A549 (cell line): ENCODE data around the gene MED9.

ENCODE experiments used
- BHLHE40 ChIP-seq: IDR thresholded peaks from 2 replicates; pipeline ENCODE4 v1.6.1; 2012; ENCODE audit warnings: low read depth, low read length, inconsistent platforms
- MAZ ChIP-seq: fragments of 150-350 bp; IDR thresholded peaks from 2 replicates; pipeline ENCODE4 v1.6.1; 2014; ENCODE audit warnings: antibody characterized with exemption, low read depth, low read length, borderline replicate concordance
- NFE2L2 ChIP-seq: fragments of 150-350 bp; conservative IDR thresholded peaks from 2 replicates; pipeline ENCODE4 v1.6.1; 2014; ENCODE audit warnings: low read length
- POLR2A ChIP-seq: IDR thresholded peaks from 2 replicates; pipeline ENCODE4 v1.6.1; 2012; ENCODE audit warnings: mild to moderate bottlenecking, low read length
- ZFP36 ChIP-seq: fragments of 450-650 bp; IDR thresholded peaks from 2 replicates; pipeline ENCODE4 v1.6.1; 2014; ENCODE audit warnings: borderline replicate concordance; ENCODE audit not compliant: partially characterized antibody
- TF ChIP-seq, protein P1 (sequence below): fragments of 450-650 bp; IDR thresholded peaks from 2 replicates; pipeline ENCODE4 v1.6.1; 2014; ENCODE audit warnings: antibody characterized with exemption
- TF ChIP-seq, protein P2 (sequence below): IDR thresholded peaks from 2 replicates; pipeline ENCODE4 v1.6.1; 2012
- TF ChIP-seq, protein P3 (sequence below): fragments of >200 bp; sonication (Bioruptor Twin); formaldehyde crosslinking; IDR thresholded peaks from 3 replicates; pipeline ENCODE4 v1.5.1; 2016
- TF ChIP-seq, protein P4 (sequence below): fragments of 200-600 bp; sonication (generic); IDR thresholded peaks from 2 replicates; pipeline ENCODE4 v1.6.1; 2016; ENCODE audit warnings: antibody characterized with exemption, mild to moderate bottlenecking, moderate library complexity
- TF ChIP-seq, protein P5 (sequence below): fragments of 150-350 bp; IDR thresholded peaks from 2 replicates; pipeline ENCODE4 v1.6.1; 2014; ENCODE audit warnings: low read depth, mild to moderate bottlenecking, low read length

DNA sequence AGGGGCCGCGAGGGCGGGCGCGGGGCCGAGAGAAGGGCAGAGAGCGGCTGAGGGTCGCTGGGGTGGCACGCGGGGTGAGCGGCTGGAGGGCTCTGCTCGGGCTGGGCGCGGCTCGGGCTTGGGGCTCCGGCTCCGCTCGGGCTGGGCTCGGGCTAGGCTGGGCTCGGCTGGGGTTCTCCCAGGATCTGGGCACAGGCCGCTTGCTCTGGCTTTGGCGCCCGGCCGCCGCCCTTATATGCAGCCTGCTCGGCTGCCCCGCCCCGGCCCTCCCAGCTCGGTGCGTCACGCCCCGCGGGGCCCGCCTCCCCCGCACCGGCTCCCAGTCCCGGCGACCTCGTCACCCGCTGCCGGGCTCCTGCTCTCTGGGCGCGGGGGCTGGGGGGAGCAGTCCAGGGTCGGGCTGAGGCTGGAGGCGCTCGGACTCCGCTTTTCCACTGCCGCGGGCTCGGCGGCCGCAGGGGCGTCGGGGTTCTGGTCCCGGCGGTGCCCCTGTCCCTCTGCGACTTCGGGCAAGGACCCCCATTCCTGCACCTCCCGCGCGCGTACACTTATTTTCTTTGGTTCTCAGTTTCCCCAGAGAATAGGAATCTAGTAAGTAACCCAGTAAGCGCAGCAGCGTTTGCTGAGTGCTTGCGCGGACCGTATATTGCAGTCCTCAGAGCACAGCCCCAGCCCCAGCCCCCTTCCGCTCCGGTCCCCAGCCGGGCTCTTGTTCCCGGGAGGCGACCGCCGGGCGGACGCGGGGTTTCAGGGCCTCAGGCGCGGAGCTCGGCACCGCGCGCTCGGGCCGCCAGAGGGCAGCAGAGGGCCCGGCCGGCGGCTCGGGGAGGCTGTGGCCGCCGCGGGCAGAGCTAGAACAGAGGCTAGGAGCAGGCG is 19.6 kb downstream of the MED9 start, which contains the start of gene RASD1:
- TF ChIP-seq NFE2L2 (no peak), POLR2A (peak; percentile 76), ZFP36 (no peak), BHLHE40 (no peak), MAZ (0 out of 2 replicates have a peak, but pooled peaks have one; percentile 59)
- TF ChIP-seq, protein P1, sequence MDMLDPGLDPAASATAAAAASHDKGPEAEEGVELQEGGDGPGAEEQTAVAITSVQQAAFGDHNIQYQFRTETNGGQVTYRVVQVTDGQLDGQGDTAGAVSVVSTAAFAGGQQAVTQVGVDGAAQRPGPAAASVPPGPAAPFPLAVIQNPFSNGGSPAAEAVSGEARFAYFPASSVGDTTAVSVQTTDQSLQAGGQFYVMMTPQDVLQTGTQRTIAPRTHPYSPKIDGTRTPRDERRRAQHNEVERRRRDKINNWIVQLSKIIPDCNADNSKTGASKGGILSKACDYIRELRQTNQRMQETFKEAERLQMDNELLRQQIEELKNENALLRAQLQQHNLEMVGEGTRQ: no peak
- TF ChIP-seq, protein P2, sequence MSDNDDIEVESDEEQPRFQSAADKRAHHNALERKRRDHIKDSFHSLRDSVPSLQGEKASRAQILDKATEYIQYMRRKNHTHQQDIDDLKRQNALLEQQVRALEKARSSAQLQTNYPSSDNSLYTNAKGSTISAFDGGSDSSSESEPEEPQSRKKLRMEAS: 0 out of 2 replicates have a peak, but pooled peaks have one; percentile 26
- TF ChIP-seq, protein P3, sequence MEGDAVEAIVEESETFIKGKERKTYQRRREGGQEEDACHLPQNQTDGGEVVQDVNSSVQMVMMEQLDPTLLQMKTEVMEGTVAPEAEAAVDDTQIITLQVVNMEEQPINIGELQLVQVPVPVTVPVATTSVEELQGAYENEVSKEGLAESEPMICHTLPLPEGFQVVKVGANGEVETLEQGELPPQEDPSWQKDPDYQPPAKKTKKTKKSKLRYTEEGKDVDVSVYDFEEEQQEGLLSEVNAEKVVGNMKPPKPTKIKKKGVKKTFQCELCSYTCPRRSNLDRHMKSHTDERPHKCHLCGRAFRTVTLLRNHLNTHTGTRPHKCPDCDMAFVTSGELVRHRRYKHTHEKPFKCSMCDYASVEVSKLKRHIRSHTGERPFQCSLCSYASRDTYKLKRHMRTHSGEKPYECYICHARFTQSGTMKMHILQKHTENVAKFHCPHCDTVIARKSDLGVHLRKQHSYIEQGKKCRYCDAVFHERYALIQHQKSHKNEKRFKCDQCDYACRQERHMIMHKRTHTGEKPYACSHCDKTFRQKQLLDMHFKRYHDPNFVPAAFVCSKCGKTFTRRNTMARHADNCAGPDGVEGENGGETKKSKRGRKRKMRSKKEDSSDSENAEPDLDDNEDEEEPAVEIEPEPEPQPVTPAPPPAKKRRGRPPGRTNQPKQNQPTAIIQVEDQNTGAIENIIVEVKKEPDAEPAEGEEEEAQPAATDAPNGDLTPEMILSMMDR: peak; percentile 98
- TF ChIP-seq, protein P4, sequence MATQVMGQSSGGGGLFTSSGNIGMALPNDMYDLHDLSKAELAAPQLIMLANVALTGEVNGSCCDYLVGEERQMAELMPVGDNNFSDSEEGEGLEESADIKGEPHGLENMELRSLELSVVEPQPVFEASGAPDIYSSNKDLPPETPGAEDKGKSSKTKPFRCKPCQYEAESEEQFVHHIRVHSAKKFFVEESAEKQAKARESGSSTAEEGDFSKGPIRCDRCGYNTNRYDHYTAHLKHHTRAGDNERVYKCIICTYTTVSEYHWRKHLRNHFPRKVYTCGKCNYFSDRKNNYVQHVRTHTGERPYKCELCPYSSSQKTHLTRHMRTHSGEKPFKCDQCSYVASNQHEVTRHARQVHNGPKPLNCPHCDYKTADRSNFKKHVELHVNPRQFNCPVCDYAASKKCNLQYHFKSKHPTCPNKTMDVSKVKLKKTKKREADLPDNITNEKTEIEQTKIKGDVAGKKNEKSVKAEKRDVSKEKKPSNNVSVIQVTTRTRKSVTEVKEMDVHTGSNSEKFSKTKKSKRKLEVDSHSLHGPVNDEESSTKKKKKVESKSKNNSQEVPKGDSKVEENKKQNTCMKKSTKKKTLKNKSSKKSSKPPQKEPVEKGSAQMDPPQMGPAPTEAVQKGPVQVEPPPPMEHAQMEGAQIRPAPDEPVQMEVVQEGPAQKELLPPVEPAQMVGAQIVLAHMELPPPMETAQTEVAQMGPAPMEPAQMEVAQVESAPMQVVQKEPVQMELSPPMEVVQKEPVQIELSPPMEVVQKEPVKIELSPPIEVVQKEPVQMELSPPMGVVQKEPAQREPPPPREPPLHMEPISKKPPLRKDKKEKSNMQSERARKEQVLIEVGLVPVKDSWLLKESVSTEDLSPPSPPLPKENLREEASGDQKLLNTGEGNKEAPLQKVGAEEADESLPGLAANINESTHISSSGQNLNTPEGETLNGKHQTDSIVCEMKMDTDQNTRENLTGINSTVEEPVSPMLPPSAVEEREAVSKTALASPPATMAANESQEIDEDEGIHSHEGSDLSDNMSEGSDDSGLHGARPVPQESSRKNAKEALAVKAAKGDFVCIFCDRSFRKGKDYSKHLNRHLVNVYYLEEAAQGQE: no peak
- TF ChIP-seq, protein P5, sequence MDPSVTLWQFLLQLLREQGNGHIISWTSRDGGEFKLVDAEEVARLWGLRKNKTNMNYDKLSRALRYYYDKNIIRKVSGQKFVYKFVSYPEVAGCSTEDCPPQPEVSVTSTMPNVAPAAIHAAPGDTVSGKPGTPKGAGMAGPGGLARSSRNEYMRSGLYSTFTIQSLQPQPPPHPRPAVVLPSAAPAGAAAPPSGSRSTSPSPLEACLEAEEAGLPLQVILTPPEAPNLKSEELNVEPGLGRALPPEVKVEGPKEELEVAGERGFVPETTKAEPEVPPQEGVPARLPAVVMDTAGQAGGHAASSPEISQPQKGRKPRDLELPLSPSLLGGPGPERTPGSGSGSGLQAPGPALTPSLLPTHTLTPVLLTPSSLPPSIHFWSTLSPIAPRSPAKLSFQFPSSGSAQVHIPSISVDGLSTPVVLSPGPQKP: no peak
